GM12878 (cell line): ENCODE data around the gene TGFBI. TPM values are rescaled to one million over a fixed set of nuclear protein-coding genes. Genes with fewer than 3 reads are reported as not detected.

Source experiments
- ATAC-seq: fragments of 200-7000 bp; cut with Tn5 transposase; 3 replicates; pipeline ENCODE4 v1.9.1; 2020; ENCODE audit warnings: mild to moderate bottlenecking, moderate library complexity
- BruUV-seq: library from RNA; stranded (reverse); fragments of 400-500 nt; replicated peaks from 2 replicates; lab custom pipeline; 2021; lab: Mats Ljungman, UMichigan
- CTCF ChIA-PET: fragments of 300-600 bp; sonication (Branson Sonifier 250); formaldehyde crosslinking; extraction: SDS; loops from one replicate; lab custom pipeline; 2021; ENCODE audit warnings: inconsistent platforms; lab: Yijun Ruan, JAX
- POLR2A ChIA-PET: fragments of 350-600 bp; formaldehyde crosslinking; extraction: SDS; loops from one replicate; lab custom pipeline; 2021; ENCODE audit warnings: inconsistent platforms; lab: Charles Lee
- RAD21 ChIA-PET: fragments of 300-600 bp; sonication (Branson Sonifier 250); formaldehyde crosslinking; loops from one replicate; lab custom pipeline; 2023; ENCODE audit warnings: antibody characterized with exemption; ENCODE audit not compliant: unreplicated experiment; lab: Charles Lee
- SMC1A ChIA-PET: fragments of 300-600 bp; sonication (Branson Sonifier 250); formaldehyde crosslinking; loops from one replicate; lab custom pipeline; 2023; ENCODE audit not compliant: unreplicated experiment, uncharacterized antibody; lab: Charles Lee
- DNase-seq: peaks from one replicate; pipeline ENCODE4 v3.0.0-alpha.2; 2011; ENCODE audit warnings: low read depth, low spot score
- FAIRE-seq: peaks from 3 replicates; lab custom pipeline; 2011; peaks lifted over from hg19 to GRCh38; lab: Jason Lieb, UNC
- H2AFZ ChIP-seq: 2 replicates; pipeline ENCODE4 v1.6.0; 2011; ENCODE audit warnings: low read depth, low read length, control low read depth; ENCODE audit not compliant: control insufficient read depth
- H3K27ac ChIP-seq: 2 replicates; pipeline ENCODE4 v1.5.1; 2011; ENCODE audit warnings: control low read depth; ENCODE audit not compliant: control insufficient read depth, insufficient read depth
- H3K27me3 ChIP-seq, 2 experiments: replicated peaks in 1 of 2; 2 replicates each; pipeline versions ENCODE4 v1.6.0 to v1.6.1; 2011; ENCODE audit warnings: low read length in 1 of 2; ENCODE audit not compliant: control insufficient read depth in 2 of 2, insufficient read depth in 2 of 2
- H3K36me3 ChIP-seq, 2 experiments: 2 replicates each; pipeline ENCODE4 v1.5.1; 2011; ENCODE audit warnings: low read length in 1 of 2; ENCODE audit not compliant: control insufficient read depth in 2 of 2, insufficient read depth in 2 of 2
- H3K4me1 ChIP-seq: 2 replicates; pipeline ENCODE4 v1.6.1; 2011; ENCODE audit warnings: mild to moderate bottlenecking, low read length, moderate library complexity, mixed read lengths; ENCODE audit not compliant: control insufficient read depth, insufficient read depth
- H3K4me2 ChIP-seq: 2 replicates; pipeline ENCODE4 v1.6.0; 2011; ENCODE audit warnings: control low read depth; ENCODE audit not compliant: control insufficient read depth, insufficient read depth
- H3K4me3 ChIP-seq: fragments of 200-600 bp; sonication (generic); 2 replicates; pipeline ENCODE4 v1.5.1; 2016
- H3K79me2 ChIP-seq: 2 replicates; pipeline ENCODE4 v1.6.0; 2011; ENCODE audit warnings: low read length; ENCODE audit not compliant: control insufficient read depth, insufficient read depth
- H3K9ac ChIP-seq: 2 replicates; pipeline ENCODE4 v1.8.0; 2011; ENCODE audit warnings: low read length, control low read depth, mixed read lengths; ENCODE audit not compliant: control insufficient read depth, insufficient read depth
- H3K9me3 ChIP-seq: replicated peaks from 3 replicates; pipeline ENCODE4 v1.5.1; 2011; ENCODE audit warnings: mild to moderate bottlenecking, low read length; ENCODE audit not compliant: control insufficient read depth, insufficient read depth
- H4K20me1 ChIP-seq: 2 replicates; pipeline ENCODE4 v1.6.0; 2011; ENCODE audit not compliant: control insufficient read depth, insufficient read depth
- BHLHE40 ChIP-seq, 2 experiments: fragments of 450-650 bp in 1 of 2; IDR thresholded peaks; 2 replicates each; pipeline ENCODE4 v1.6.1; 2011 to 2017; ENCODE audit warnings: low read depth in 2 of 2, borderline replicate concordance in 1 of 2, improper control_type of control experiment in 1 of 2, low read length in 1 of 2, mild to moderate bottlenecking in 1 of 2
- BMI1 ChIP-seq: fragments of 450-650 bp; IDR thresholded peaks from 2 replicates; pipeline ENCODE4 v1.6.1; 2016; ENCODE audit warnings: mild to moderate bottlenecking, moderate library complexity, borderline replicate concordance
- DPF2 ChIP-seq: fragments of 450-650 bp; IDR thresholded peaks from 2 replicates; pipeline ENCODE4 v1.6.1; 2017; ENCODE audit warnings: mild to moderate bottlenecking
- EP300 ChIP-seq, 2 experiments: fragments of 150-350 bp in 1 of 2; IDR thresholded peaks; 2 replicates each; pipeline ENCODE4 v1.6.1; 2011 to 2012; ENCODE audit warnings: low read depth in 2 of 2, low read length in 2 of 2, borderline replicate concordance in 1 of 2, improper control_type of control experiment in 1 of 2, inconsistent platforms in 1 of 2; ENCODE audit not compliant: control insufficient read depth in 1 of 2
- EZH2 ChIP-seq: IDR thresholded peaks from 2 replicates; pipeline ENCODE4 v1.6.1; 2012; ENCODE audit warnings: low read depth, mild to moderate bottlenecking, control low read depth, inconsistent platforms, low read length, borderline replicate concordance; ENCODE audit not compliant: control insufficient read depth
- RFX5 ChIP-seq: IDR thresholded peaks from 2 replicates; pipeline ENCODE4 v1.6.1; 2011; ENCODE audit warnings: low read depth, low read length, improper control_type of control experiment
- SPI1 ChIP-seq: IDR thresholded peaks from 2 replicates; pipeline ENCODE4 v1.6.1; 2011; ENCODE audit warnings: low read depth, mild to moderate bottlenecking, low read length, moderate library complexity, borderline replicate concordance; ENCODE audit not compliant: insufficient read depth
- SUZ12 ChIP-seq: fragments of 200-600 bp; sonication (generic); IDR thresholded peaks from one replicate; pipeline ENCODE4 v1.6.1; 2018; ENCODE audit warnings: antibody characterized with exemption, mild to moderate bottlenecking; ENCODE audit not compliant: unreplicated experiment
- WGBS: methylation state at CpG from one replicate; pipeline ENCODE4 v1.1.6; 2016; ENCODE audit warnings: low lambda C conversion rate; ENCODE audit not compliant: insufficient replicate concordance, insufficient coverage; ENCODE audit errors: missing lambda C conversion rate; 5-methylcytosine and 5-hydroxymethylcytosine counted together
- in situ Hi-C: fragments of 300-500 bp; cut with MboI; formaldehyde crosslinking; loops from 9 replicates; pipeline ENCODE4 v1.14.3; 2018; ENCODE audit warnings: mixed read lengths
- intact Hi-C: fragments of 100-400 bp; cut with micrococcal nuclease; formaldehyde crosslinking; loops from one replicate; pipeline ENCODE4 v1.14.2; 2022; ENCODE audit not compliant: unreplicated experiment
- polyA plus RNA-seq, 11 experiments: library from polyadenylated mRNA; depleted of rRNA in 4 of 11; unstranded in 6 of 11; stranded (reverse) in 5 of 11; fragments of >200 nt; fragmentation: Nextera tagmentation in 4 of 11; fragmentation: Illumina TruSeq in 1 of 11; extraction: Ambion mirVana in 4 of 11; extraction: Trizol in 1 of 11; gene quantifications; 1 replicate in 1 of 11; 2 replicates in 10 of 11; pipeline versions ENCODE4 v1.2.1 to v1.2.3, GENCODE V29; 2011 to 2016; ENCODE audit warnings: inconsistent platforms in 2 of 11, missing spikeins in 2 of 11, low read depth in 1 of 11
- total RNA-seq, 4 experiments: library from RNA; depleted of rRNA in 3 of 4; stranded (reverse); fragments of >200 nt in 3 of 4; fragmentation: Illumina TruSeq in 1 of 4; extraction: Trizol in 1 of 4; gene quantifications; 2 replicates each; pipeline versions ENCODE4 v1.2.1 to v1.2.3, GENCODE V29; 2013 to 2021
- TF ChIP-seq, protein P1 (sequence below): IDR thresholded peaks from 2 replicates; pipeline ENCODE4 v1.6.1; 2012; ENCODE audit warnings: low read length, inconsistent platforms

The TGFBI gene
- total and polyA plus RNA-seq, 10 of the 15 experiments (the other 5 are each of a cell fraction or from before 2014, with no cell fraction given): 0.12 to 1.8 (median 0.19) TPM

DNA sequence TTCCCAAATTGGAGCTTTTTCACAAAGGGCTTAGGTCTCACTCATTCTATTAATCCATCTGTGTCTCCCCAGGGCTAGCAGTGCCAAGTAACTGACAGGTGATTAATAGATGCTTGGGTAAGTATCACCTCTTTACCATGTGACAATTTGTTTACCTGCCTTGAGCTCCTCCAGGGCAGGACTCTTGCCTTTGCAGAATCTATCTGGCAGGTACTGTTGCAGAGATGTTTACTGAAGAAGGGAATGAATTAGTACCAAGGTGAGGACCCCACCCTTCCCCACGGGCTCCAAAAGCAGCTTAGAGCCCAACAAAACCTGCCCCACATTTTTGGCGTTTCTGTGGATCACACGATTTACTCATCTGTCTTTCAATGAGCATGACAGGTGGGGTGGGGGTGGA, 698 bp upstream of the TGFBI start:
- POLR2A ChIA-PET: no interaction called here
- Histone ChIP-seq H3K9me3 (no peaks in the 10 kb centered on the region), H3K27ac (no peak overlapping the region), H3K9ac (no peak overlapping the region), H3K4me2 (no peak overlapping the region), H2AFZ (no peak overlapping the region), H4K20me1 (no peaks in the 10 kb centered on the region), H3K4me1 (peaks cover 7% of the 10 kb centered on the region; the same call in 1 of the 2 replicates), H3K79me2 (no peaks in the 10 kb centered on the region), H3K36me3 (no peaks in the 10 kb centered on the region), H3K4me3 (no peak overlapping the region), H3K27me3 (peaks cover 0 to 2% of the 10 kb centered on the region in 2 experiments; a peak in 3 of 4 replicates)
- CTCF ChIA-PET: interaction anchor here (1.0 to 1.1 kb wide), 3 partner anchors 10 to 108 kb away, joined by 3 read pairs; no protein-coding TSS in a partner anchor
- whole genome bisulfite sequencing: 57% methylated on average over 3 of the region's 3 CpGs
- no peak for FAIRE-seq
- ATAC-seq: no peak
- no TSS peak for BruUV-seq
- DNase-seq: no peak
- RAD21 ChIA-PET: interaction anchor here (1.4 kb wide), 1 partner anchor 83 kb away, joined by 3 read pairs; no protein-coding TSS in a partner anchor
- intact Hi-C loops (no loop called here), in situ Hi-C loops (no loop called here)
- SMC1A ChIA-PET: interaction anchor here (0.8 kb wide), 1 partner anchor 146 kb away, joined by 4 read pairs; no protein-coding TSS in a partner anchor
- TF ChIP-seq EP300 (IDR thresholded peaks at IDR 0.05; ENCODE audit: borderline replicate concordance in 1 of 2, control insufficient read depth in 1 of 2, low read depth in 2 of 2, low read length in 2 of 2): no peak
- no peak for TF ChIP-seq SUZ12
- TF ChIP-seq DPF2: no peak
- TF ChIP-seq RFX5: no peak
- TF ChIP-seq EZH2: no peak
- TF ChIP-seq, protein P1, sequence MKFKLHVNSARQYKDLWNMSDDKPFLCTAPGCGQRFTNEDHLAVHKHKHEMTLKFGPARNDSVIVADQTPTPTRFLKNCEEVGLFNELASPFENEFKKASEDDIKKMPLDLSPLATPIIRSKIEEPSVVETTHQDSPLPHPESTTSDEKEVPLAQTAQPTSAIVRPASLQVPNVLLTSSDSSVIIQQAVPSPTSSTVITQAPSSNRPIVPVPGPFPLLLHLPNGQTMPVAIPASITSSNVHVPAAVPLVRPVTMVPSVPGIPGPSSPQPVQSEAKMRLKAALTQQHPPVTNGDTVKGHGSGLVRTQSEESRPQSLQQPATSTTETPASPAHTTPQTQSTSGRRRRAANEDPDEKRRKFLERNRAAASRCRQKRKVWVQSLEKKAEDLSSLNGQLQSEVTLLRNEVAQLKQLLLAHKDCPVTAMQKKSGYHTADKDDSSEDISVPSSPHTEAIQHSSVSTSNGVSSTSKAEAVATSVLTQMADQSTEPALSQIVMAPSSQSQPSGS: no peak
- no peak for TF ChIP-seq BHLHE40 (IDR thresholded peaks at IDR 0.05; ENCODE audit: borderline replicate concordance in 1 of 2, low read depth in 2 of 2, low read length in 1 of 2)
- TF ChIP-seq BMI1: no peak
- TF ChIP-seq SPI1: no peak
